Lung (tissue), 12 donors: ENCODE data around the gene SMC4. TPM values are rescaled to one million over a fixed set of nuclear protein-coding genes. Genes with fewer than 3 reads are reported as not detected.

Experiments used
- ATAC-seq: fragments of 200-7000 bp; cut with Tn5 transposase; one replicate; pipeline ENCODE4 v1.9.1; 2020; ENCODE audit warnings: moderate number of reproducible peaks; ENCODE audit not compliant: insufficient read depth, low FRiP score
- DNase-seq, 3 donors: peaks; one replicate each; pipeline ENCODE4 v3.0.0-alpha.2; 2013 to 2017
- H3K27ac ChIP-seq, 2 donors: one replicate each; pipeline ENCODE4 v1.5.1; 2013; ENCODE audit warnings: mild to moderate bottlenecking in 2 of 2, moderate library complexity in 2 of 2, control low read depth in 1 of 2, inconsistent platforms in 1 of 2, low read depth in 1 of 2, low read length in 1 of 2
- H3K27me3 ChIP-seq, 3 donors: one replicate each; pipeline ENCODE4 v1.5.1; 2013; ENCODE audit warnings: low read length in 2 of 3; ENCODE audit not compliant: control insufficient read depth in 3 of 3, insufficient read depth in 3 of 3
- H3K36me3 ChIP-seq, 4 donors: one replicate each; pipeline ENCODE4 v1.5.1; 2013; ENCODE audit warnings: low read length in 4 of 4, mild to moderate bottlenecking in 1 of 4, moderate library complexity in 1 of 4; ENCODE audit not compliant: control insufficient read depth in 4 of 4, insufficient read depth in 4 of 4
- H3K4me1 ChIP-seq, 5 donors: one replicate each; pipeline ENCODE4 v1.5.1; 2013; ENCODE audit warnings: low read length in 5 of 5, mild to moderate bottlenecking in 2 of 5, moderate library complexity in 1 of 5; ENCODE audit not compliant: control insufficient read depth in 5 of 5, insufficient read depth in 5 of 5
- H3K4me3 ChIP-seq: one replicate; pipeline ENCODE4 v1.5.1; 2013; ENCODE audit warnings: mild to moderate bottlenecking, control low read depth, moderate library complexity
- H3K9ac ChIP-seq, 2 donors: one replicate each; pipeline ENCODE4 v1.5.1; 2013; ENCODE audit warnings: low read length in 2 of 2, control low read depth in 1 of 2; ENCODE audit not compliant: insufficient read depth in 1 of 2
- H3K9me3 ChIP-seq, 4 donors: one replicate each; pipeline ENCODE4 v1.5.1; 2013; ENCODE audit warnings: low read length in 3 of 4, mild to moderate bottlenecking in 1 of 4, moderate library complexity in 1 of 4; ENCODE audit not compliant: control insufficient read depth in 4 of 4, insufficient read depth in 3 of 4
- CTCF ChIP-seq: IDR thresholded peaks from 2 replicates; pipeline ENCODE4 v1.5.1; 2012; ENCODE audit warnings: mild to moderate bottlenecking; ENCODE audit errors: control extremely low read depth, extremely low read depth
- WGBS, 2 donors: extraction: QIAGEN DNeasy Blood & Tissue Kit; methylation state at CpG; one replicate each; pipeline ENCODE4 v1.1.7; 2013; 5-methylcytosine and 5-hydroxymethylcytosine counted together
- polyA plus RNA-seq, 2 donors: library from polyadenylated mRNA; stranded (reverse); fragments of 200-250 nt; gene quantifications; one replicate each; pipeline ENCODE4 v1.2.1, GENCODE V29; 2013
- total RNA-seq, 2 donors: library from RNA; depleted of rRNA in 1 of 2; stranded (reverse); fragments of >200 nt in 1 of 2; gene quantifications; one replicate each; pipeline ENCODE4 v1.2.1, GENCODE V29; 2014 to 2021
- donor health status: control.
- donor health status: control.
- donor health status: Bipolar disorder and iron deficiency.
- donor health status: healthy.
- donor health status: DM: yes; HTN: yes; CAD: no.

The SMC4 gene
- total and polyA plus RNA-seq, 4 donors: 13.0 to 258 (median 56.3) TPM

- no peak for DNase-seq
- no peak overlapping the region for H3K27ac ChIP-seq
- H3K36me3 ChIP-seq: no peaks in the 10 kb centered on the region
- no peak overlapping the region for H3K9ac ChIP-seq
- H3K4me1 ChIP-seq: no peaks in the 10 kb centered on the region
- H3K9me3 ChIP-seq: peaks cover 0 to 10% (median 2%) of the 10 kb centered on the region in 4 donors
- no peaks in the 10 kb centered on the region for H3K27me3 ChIP-seq
- H3K4me3 ChIP-seq: no peak overlapping the region
- TF ChIP-seq CTCF: no peak
- WGBS, 2 donors: 72 to 89% methylated on average over 2 of the region's 2 CpGs
- no peak for ATAC-seq
Observed at GRCh38 chr3:160472344-160472743, 72.9 kb downstream of the SMC4 start.

- Histone ChIP-seq H3K4me3 (no peak overlapping the region), H3K27ac (no peak overlapping the region), H3K4me1 (no peaks in the 10 kb centered on the region), H3K36me3 (no peaks in the 10 kb centered on the region), H3K27me3 (no peaks in the 10 kb centered on the region), H3K9me3 (peaks cover 0 to 10% (median 2%) of the 10 kb centered on the region in 4 donors), H3K9ac (no peak overlapping the region)
- TF ChIP-seq CTCF: no peak
- 41 to 49% methylated on average over 1 of the region's 1 CpG for WGBS, 2 donors
- ATAC-seq (no peak), DNase-seq (no peak)
Observed at GRCh38 chr3:160473221-160473620, 73.8 kb downstream of the SMC4 start.

- Histone ChIP-seq H3K4me1 (no peaks in the 10 kb centered on the region), H3K27ac (no peak overlapping the region), H3K4me3 (no peak overlapping the region), H3K36me3 (no peaks in the 10 kb centered on the region), H3K9ac (no peak overlapping the region), H3K9me3 (peaks cover 0 to 10% (median 2%) of the 10 kb centered on the region in 4 donors), H3K27me3 (no peaks in the 10 kb centered on the region)
- no peak for ATAC-seq
- no peak for TF ChIP-seq CTCF
- DNase-seq: no peak
- 71 to 100% methylated on average over 1 of the region's 1 CpG for WGBS, 2 donors
Observed at GRCh38 chr3:160473978-160474377, 74.5 kb downstream of the SMC4 start.

- H3K4me3 ChIP-seq: no peak overlapping the region
- DNase-seq: no peak
- no peaks in the 10 kb centered on the region for H3K36me3 ChIP-seq
- peaks cover 0 to 10% (median 2%) of the 10 kb centered on the region in 4 donors for H3K9me3 ChIP-seq
- H3K27me3 ChIP-seq: no peaks in the 10 kb centered on the region
- TF ChIP-seq CTCF: no peak
- H3K9ac ChIP-seq: no peak overlapping the region
- no peaks in the 10 kb centered on the region for H3K4me1 ChIP-seq
- ATAC-seq: no peak
- no peak overlapping the region for H3K27ac ChIP-seq
Observed at GRCh38 chr3:160474416-160474838, 75.0 kb downstream of the SMC4 start.
